Measurements from ENCODE around the gene ZNF438. TPM values are rescaled to one million over a fixed set of nuclear protein-coding genes. Genes with fewer than 3 reads are reported as not detected.

The ZNF438 gene
- total RNA-seq, 1 experiment from 2014 or later: 2.0 TPM

DNA sequence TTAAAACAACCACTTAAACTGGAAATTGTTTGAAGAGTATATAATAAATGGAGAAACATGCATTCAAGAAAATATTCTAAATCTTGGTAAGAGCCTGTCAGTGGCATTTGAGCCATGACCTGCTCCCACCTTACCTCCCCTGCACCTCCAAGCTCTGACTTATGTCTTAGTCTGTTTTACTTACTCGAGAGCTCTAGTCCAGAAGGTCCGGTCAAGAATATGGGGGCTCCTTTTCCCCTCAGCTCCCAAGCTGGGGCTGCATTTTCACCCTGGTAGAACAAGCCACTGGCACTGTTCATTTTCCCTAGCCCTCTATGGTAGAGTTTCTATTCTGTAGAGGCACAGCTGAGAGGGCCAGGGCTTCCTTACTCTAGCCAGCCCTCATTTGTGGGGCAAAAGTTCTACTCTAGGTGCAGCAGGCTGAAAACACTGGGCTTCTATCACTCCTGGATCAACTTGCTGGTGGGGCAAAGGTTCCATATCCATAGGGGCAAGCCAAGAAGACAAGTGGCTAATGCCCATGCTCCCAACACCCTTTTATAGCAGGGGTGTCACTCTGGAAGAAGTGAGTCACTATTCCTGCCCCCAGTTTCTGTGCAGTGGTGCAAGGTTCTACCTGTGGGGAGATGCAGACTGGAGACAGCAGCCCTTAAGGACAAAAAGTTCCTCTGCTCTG is 40.6 kb downstream of the ZNF438 start:
- H3K27me3 ChIP-seq (ENCODE audit: control insufficient read depth, insufficient read depth, low read length): no peaks in the 10 kb centered on the region
- ChIA-PET CTCF (no interaction called here), POLR2A (no interaction called here)
- TF ChIP-seq SIN3A (IDR thresholded peaks at IDR 0.05; ENCODE audit: borderline replicate concordance, insufficient read depth, low read depth, low read length) (no peak), TCF7L2 (IDR thresholded peaks at IDR 0.05; ENCODE audit: low read depth, low read length) (no peak), CTCF (IDR thresholded peaks at IDR 0.05) (no peak), POLR2AphosphoS5 (IDR thresholded peaks at IDR 0.05; ENCODE audit: low read depth, low read length) (no peak), REST (IDR thresholded peaks at IDR 0.05; ENCODE audit: insufficient read depth in 1 of 2, low read depth in 2 of 2, low read length in 1 of 2) (no peak)
- H3K27ac ChIP-seq (ENCODE audit: low read length): no peak overlapping the region
- no peak overlapping the region for H3K4me3 ChIP-seq (ENCODE audit: low read depth in 2 of 2, low read length in 2 of 2)
- no TSS peak for BruUV-seq (replicated peaks)
- intact Hi-C loops (cut with micrococcal nuclease; ENCODE audit: unreplicated experiment): no loop called here
- peaks cover 7% of the 10 kb centered on the region for H3K9me3 ChIP-seq (ENCODE audit: control insufficient read depth, insufficient read depth, low read depth, low read length)
- ATAC-seq (no peak), DNase-seq (ENCODE audit: low read depth, low spot score) (no peak)
- H3K4me1 ChIP-seq (ENCODE audit: control insufficient read depth, insufficient read depth, low read length): no peaks in the 10 kb centered on the region
- no peaks in the 10 kb centered on the region for H3K36me3 ChIP-seq (ENCODE audit: control insufficient read depth, insufficient read depth, low read length)
- in situ Hi-C loops (cut with HindIII; ENCODE audit: low pct_unique_long_range_greater_than_20kb, low sequenced_read_pairs): no loop called here

DNA sequence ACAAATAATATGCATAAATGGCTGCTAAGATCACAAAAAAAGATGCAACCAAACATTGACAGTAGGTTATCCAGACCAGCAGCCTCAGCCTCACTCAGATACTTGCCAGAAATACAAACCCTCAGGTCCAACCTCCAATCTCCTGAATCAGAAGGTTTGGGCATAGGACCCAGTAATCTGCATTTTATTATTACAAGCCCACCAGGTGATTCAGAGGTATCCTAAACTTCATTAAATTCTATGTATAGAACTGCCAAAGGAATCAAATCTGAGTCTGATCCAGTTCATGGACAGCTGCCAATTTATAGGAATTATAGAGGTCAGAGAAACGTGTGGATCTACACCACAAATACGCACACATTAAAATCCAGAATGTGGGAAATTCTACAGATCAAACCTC is 41.3 kb downstream of the ZNF438 start:
- no peak overlapping the region for H3K27ac ChIP-seq (ENCODE audit: low read length)
- peaks cover 4% of the 10 kb centered on the region; the same call in 1 of the 2 replicates for H3K9me3 ChIP-seq (ENCODE audit: control insufficient read depth, insufficient read depth, low read depth, low read length)
- H3K4me3 ChIP-seq (ENCODE audit: low read depth in 2 of 2, low read length in 2 of 2): no peak overlapping the region
- TF ChIP-seq REST (IDR thresholded peaks at IDR 0.05; ENCODE audit: insufficient read depth in 1 of 2, low read depth in 2 of 2, low read length in 1 of 2) (no peak), POLR2AphosphoS5 (IDR thresholded peaks at IDR 0.05; ENCODE audit: low read depth, low read length) (no peak), SIN3A (IDR thresholded peaks at IDR 0.05; ENCODE audit: borderline replicate concordance, insufficient read depth, low read depth, low read length) (no peak), CTCF (IDR thresholded peaks at IDR 0.05) (no peak), TCF7L2 (IDR thresholded peaks at IDR 0.05; ENCODE audit: low read depth, low read length) (no peak)
- POLR2A ChIA-PET: no interaction called here
- DNase-seq (ENCODE audit: low read depth, low spot score) (no peak), ATAC-seq (no peak)
- H3K27me3 ChIP-seq (ENCODE audit: control insufficient read depth, insufficient read depth, low read length): no peaks in the 10 kb centered on the region
- in situ Hi-C loops (cut with HindIII; ENCODE audit: low pct_unique_long_range_greater_than_20kb, low sequenced_read_pairs): no loop called here
- CTCF ChIA-PET: no interaction called here
- H3K36me3 ChIP-seq (ENCODE audit: control insufficient read depth, insufficient read depth, low read length): no peaks in the 10 kb centered on the region
- intact Hi-C loops (cut with micrococcal nuclease; ENCODE audit: unreplicated experiment): no loop called here
- no peaks in the 10 kb centered on the region for H3K4me1 ChIP-seq (ENCODE audit: control insufficient read depth, insufficient read depth, low read length)
- no TSS peak for BruUV-seq (replicated peaks)

Data from Panc1 (cell line).